SKM-1 treated with dmso at 0.1 percent for 144 hours (cell line): ENCODE data around the gene TGFBR2.

Source experiments
- DNase-seq: peaks from one replicate; lab custom pipeline; 2025; ENCODE audit not compliant: unreplicated experiment; lab: John Stamatoyannopoulos, UW

TGFBR2 gene

GRCh38 chr3:30708472-30708871 is 102.1 kb downstream of the TGFBR2 start:
- no peak for DNase-seq

GRCh38 chr3:30710017-30710416 is 103.6 kb downstream of the TGFBR2 start:
- no peak for DNase-seq

GRCh38 chr3:30711151-30711550 is 104.8 kb downstream of the TGFBR2 start:
- DNase-seq, result no peak

GRCh38 chr3:30711867-30712266 is 105.5 kb downstream of the TGFBR2 start:
- DNase-seq, result no peak

GRCh38 chr3:30712991-30713390 is 106.6 kb downstream of the TGFBR2 start:
- DNase-seq, result no peak

- no peak for DNase-seq
Observed at GRCh38 chr3:30713885-30714503, 107.6 kb downstream of the TGFBR2 start.

GRCh38 chr3:30719536-30719935 is 113.1 kb downstream of the TGFBR2 start:
- DNase-seq, result no peak

GRCh38 chr3:30720586-30721313 is 114.3 kb downstream of the TGFBR2 start:
- no peak for DNase-seq

- no peak for DNase-seq
Observed at GRCh38 chr3:30721314-30721634, 114.9 kb downstream of the TGFBR2 start.

- no peak for DNase-seq
Observed at GRCh38 chr3:30723211-30723610, 116.8 kb downstream of the TGFBR2 start.

GRCh38 chr3:30724863-30725262 is 118.5 kb downstream of the TGFBR2 start:
- no peak for DNase-seq

- no peak for DNase-seq
Observed at GRCh38 chr3:30728143-30728542, 121.7 kb downstream of the TGFBR2 start.

GRCh38 chr3:30729512-30729911 is 123.1 kb downstream of the TGFBR2 start:
- DNase-seq, result no peak

GRCh38 chr3:30729936-30730335 is 123.5 kb downstream of the TGFBR2 start:
- no peak for DNase-seq

- no peak for DNase-seq
Observed at GRCh38 chr3:30730967-30731366, 124.6 kb downstream of the TGFBR2 start.

- no peak for DNase-seq
Observed at GRCh38 chr3:30733209-30733608, 126.8 kb downstream of the TGFBR2 start.

GRCh38 chr3:30733696-30734095 is 127.3 kb downstream of the TGFBR2 start:
- no peak for DNase-seq

GRCh38 chr3:30737743-30738499 is 131.5 kb downstream of the TGFBR2 start:
- no peak for DNase-seq

GRCh38 chr3:30738605-30739004 is 132.2 kb downstream of the TGFBR2 start:
- no peak for DNase-seq

- no peak for DNase-seq
Observed at GRCh38 chr3:30741889-30742288, 135.5 kb downstream of the TGFBR2 start.

- no peak for DNase-seq
Observed at GRCh38 chr3:30742796-30743619, 136.6 kb downstream of the TGFBR2 start.
